Urothelium cell line (cell line): ENCODE results near the gene PRR5.

Experiments
- DNase-seq: peaks from one replicate; pipeline ENCODE4 v3.0.0; 2011; ENCODE audit warnings: low spot score, mixed read lengths
- FAIRE-seq: peaks from 2 replicates; lab custom pipeline; 2011; peaks lifted over from hg19 to GRCh38; lab: Jason Lieb, UNC

The PRR5 gene

DNA sequence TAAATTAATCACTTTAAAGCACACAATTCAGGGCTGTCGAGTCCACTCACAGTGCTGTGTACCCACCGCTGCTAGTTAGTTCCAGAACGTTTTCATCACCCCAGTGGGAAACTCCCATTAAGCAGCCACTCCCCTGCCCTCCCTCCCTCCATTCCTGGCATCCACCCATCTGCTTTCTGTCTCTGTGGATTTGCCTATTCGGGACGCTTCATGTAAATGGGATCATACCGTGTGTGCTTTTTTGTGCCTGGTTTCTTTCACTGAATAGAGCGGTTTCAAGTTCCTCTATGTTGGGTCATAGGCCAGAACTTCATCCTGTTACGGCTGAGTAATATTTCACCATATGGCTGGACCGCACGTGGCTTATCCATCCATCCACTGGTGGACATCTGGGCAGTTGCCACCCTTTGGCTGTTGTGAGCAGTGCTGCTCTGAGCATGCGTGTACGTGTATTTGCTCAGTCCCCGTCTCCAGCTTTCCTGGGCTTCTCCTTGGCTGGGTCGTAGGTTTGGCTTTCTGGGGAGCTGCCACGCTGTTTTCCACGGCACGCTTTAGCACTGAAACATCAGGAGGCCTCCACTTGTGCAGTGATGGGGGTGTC lies 80.5 kb downstream of the PRR5 start:
- no peak for DNase-seq
- FAIRE-seq = no peak

DNA sequence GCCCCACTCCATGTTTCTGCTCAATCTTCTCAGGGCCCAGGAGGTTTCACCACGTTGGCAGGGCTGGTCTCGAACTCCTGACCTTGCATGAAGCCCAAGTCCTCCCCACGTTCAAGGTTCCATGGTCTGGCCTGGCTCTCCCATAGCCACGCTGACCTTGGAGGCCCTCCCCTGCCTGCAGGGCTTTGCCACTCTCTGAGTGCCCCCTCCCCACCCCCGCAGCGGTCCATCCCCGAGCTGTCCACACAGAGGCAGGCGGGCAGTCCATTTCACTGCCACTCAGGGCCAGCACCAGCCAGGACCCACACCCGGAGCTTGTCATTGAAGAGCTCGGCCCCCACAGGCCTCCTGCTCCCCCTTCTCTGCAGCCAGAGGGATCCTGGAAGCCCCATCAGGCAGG lies 81.1 kb downstream of the PRR5 start:
- DNase-seq = no peak
- FAIRE-seq = no peak

DNA sequence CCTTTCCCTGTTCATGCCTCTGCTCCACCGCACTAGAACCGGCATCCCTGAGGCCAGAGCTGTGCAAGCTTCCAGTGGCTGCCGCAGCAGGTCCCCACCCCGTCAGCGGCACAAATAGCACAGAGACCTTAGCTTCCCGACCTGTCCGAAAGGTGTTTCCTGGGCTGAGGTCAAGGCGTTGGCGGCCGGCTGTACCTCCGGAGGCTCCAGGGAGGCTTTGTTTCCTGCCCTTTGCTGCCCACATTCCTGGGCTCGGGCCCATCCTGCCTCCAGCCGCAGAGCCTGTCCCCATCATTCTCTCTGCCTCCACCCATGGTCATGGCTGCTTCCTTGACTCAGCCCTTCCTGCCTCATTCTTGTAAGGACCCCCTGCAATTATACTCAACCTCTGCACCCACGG lies 81.6 kb downstream of the PRR5 start:
- FAIRE-seq (no peak), DNase-seq (no peak)

DNA sequence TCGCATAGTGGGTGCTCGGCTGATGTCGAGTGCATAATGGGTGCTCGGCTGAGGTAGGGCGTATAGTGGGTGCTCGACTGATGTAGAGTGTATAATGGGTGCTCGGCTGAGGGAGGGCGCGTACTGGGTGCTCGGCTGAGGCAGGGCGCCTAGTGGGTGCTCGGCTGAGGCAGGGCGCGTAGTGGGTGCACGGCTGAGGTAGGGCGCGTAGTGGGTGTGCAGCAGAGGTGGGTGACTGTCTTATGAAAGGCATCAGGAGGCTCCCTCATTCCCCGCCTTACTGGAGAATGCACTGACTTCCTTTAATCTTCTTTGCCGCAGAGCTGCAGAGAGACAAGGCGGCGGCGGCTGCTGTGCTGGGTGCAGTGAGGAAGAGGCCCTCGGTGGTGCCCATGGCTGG lies 84.1 kb downstream of the PRR5 start:
- FAIRE-seq (no peak), DNase-seq (no peak)

DNA sequence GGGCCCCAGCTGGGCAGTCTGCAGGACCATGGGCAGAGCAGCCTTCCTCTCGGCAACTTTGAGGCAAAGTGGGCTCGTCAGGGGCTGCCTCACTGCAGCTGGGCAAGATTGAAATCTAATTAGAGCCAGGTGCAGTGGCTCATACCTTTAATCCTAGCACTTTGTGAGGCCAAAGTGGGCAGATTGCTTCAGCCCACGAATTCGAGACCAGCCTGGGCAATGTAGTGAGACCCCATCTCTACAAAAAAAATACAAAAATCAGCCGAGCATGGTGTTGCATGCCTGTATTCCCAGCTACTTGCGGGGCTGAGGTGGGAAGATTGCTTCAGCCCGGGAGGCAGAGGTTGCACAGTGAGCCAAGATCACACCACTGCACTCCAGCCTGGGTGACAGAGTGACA lies 84.6 kb downstream of the PRR5 start:
- FAIRE-seq (no peak), DNase-seq (no peak)
